NCI-H345 treated with DMSO at 0.1 percent for 48 hours (cell line): Measurements from ENCODE around the gene LRRC25.

Source experiments
- DNase-seq: peaks from one replicate; lab custom pipeline; 2025; ENCODE audit not compliant: unreplicated experiment; lab: John Stamatoyannopoulos, UW

LRRC25 gene

DNA sequence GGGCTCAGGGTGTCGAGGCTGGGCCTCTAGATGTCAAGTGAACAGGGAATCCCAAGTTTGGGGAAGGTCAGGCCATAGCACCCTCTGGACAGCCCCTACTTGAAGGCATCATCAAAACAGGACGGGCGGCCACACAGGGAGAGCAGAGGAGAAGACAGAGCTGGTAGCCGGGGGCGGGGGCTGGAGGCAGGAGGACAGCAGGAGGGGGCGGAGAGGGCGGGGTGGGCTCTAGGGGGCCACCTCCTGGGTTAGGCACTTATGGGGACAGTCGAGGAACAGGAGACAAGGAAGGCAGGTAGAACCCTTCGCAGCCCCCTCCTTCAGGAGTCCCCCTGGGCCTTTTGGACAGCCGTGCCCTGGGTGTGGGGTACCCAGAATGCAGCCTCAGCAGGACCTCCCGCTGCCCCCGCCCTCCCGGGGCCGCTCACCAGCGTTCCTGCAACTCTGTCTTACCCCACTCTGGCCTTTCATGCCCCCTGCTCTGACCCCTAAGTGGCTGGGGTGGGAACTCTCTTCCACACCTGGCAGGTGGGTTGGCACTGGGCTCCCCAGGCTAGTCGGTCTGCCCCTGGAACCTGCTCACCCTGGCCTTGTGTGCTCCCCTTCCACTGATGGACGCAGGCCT is 27.6 kb upstream of the LRRC25 start:
- no peak for DNase-seq

DNA sequence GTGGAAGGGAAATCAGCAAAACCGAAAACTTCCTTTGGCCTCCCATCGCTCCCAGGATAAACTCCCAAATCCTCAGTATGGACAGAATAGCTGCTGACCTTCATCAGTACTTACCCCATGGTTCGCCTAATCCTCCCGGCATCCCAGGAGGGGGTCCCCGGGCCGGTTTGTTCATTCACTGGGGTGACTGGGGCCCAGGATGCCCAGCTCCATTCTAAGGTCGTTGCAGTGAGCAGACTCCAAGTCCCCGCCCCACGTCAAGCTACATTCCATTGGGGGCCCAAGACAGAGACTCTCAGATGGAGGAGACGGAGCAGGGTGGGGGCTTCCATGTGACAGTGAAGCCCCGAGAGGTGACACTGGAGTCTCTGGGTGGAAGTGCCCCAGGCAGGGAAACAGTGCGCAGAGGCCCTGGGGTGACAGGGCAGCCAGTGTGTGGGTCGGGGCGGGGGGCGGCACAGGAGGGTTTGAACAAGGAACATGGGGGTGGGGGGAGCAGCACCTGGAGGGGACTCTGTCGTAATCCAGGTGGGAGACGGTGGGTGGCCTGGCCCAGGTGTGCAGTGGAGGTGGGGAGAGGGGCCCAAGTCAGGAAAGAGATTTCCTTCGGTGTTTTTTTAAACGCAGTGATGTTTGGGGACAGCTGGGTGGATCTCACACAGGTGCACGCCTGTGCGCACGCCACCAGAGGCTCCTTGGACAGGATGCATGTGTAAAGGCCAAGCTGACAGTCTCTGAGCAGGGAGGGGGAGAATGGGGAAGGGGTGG is 26.9 kb upstream of the LRRC25 start:
- DNase-seq, result no peak

DNA sequence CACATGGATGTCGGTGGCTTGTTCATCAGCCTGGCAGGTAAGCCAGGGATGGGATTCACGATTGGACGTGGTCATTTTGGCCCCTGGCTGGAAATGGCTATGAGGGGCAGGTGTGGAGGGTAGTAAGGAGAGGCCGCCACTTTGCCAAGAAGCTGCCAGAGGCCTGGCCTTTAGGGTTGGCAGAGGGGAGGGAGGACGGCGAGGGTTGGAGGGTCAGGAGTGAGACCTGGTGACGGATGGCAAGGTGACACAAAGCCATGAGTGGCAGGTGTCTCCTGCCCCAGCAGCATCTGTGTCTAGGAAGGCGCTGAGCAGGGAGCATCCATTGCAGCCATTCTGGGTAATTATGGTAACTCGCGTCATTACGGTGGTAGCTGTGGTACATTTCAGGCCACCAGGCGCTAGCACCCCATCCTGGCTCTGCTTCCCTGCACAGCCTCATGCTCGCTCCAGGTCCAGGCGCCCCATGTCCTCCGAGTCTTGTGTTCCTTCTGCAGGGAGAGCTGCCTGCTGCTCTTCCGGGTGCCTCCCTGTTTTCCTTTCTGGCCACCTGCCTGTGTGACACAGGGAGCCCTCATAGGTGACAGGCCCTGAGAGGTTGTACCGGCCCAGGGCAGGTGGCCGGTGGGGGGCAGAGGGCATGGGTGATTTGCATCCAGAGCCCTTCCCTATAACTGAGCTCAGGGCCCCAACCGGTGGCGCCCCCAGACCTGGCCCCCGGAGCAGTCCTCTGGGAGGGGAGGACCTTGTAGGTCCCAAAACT is 26.0 kb upstream of the LRRC25 start:
- DNase-seq, result no peak

DNA sequence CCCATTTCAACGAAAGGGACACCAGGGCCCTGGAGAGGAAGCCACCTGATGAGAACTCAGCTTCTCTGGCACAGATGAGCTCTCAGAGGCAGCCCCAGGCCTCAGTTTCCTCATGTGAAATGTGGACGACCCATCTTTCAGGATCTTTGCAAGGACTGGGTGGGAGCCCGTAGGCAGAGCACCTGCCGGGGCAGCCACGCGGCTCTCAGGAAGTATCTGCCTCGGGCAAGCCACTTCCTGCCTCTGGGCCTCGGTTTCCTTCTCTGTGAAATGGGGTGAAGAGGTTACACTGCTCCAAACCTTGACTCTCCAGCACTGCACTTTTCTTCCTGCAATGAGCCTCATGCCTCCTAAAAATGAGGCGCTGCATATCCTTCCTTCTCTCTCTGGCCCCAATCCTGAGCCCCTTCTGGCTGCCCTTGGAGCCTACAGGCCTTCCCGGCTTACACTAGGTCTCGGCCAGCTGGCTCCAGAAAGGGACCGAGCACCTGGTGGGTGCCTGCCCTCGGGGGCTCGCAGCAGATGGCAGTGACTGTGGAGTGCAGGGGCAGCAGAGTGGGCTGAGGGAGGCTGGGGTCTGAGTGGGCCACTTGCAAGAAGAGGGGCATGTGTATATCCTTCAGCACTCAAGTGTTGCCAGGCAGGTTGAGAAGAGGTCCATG is 25.2 kb upstream of the LRRC25 start:
- no peak for DNase-seq

DNA sequence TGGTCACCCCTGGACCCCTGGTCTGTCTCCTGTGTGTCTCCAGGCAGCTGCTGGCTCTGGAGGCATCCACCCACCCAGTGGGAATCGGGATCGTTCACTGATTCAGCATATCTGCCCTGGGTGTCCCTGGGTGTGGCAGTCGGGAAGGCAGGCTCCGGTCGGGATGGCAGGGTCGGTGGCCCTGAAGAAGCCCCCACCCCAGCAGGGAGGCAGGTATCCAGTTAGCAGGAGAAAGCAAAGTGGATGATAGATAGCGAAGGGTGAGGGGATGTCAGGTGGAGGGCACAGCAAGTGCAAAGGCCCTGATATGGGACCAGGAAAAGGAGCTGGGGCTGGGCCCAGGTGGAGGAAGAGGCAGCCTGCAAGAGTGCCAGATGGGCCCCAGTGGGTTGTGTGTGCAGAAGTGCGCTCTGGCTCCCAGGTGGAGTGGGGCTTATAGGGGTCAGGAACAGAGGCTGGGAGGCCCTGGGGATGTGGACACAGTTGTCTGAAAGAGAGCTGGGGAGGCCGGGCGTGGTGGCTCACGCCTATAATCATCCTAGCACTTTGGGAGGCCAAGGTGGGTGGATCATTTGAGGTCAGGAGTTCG is 24.0 kb upstream of the LRRC25 start:
- no peak for DNase-seq

DNA sequence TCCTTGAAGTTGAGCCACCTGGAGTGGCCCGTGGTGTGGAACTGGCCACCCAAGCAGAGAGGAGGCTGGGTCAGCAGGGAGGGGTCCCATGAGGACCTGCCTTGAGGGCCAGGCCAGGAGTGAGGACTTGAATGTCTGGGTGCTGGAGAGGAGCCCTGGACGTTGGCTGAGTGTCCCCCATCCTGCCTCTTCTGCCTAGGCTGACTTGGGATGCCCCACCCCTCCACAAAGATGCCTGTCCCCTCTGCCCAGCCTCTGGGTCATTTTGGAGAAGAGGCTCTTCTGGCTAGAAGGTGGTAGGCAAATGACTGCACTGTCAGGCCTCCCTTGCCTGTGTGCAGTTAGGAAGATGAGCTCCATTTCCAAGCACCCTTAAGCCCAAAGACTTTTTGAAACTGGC is 23.5 kb upstream of the LRRC25 start:
- DNase-seq, result no peak

DNA sequence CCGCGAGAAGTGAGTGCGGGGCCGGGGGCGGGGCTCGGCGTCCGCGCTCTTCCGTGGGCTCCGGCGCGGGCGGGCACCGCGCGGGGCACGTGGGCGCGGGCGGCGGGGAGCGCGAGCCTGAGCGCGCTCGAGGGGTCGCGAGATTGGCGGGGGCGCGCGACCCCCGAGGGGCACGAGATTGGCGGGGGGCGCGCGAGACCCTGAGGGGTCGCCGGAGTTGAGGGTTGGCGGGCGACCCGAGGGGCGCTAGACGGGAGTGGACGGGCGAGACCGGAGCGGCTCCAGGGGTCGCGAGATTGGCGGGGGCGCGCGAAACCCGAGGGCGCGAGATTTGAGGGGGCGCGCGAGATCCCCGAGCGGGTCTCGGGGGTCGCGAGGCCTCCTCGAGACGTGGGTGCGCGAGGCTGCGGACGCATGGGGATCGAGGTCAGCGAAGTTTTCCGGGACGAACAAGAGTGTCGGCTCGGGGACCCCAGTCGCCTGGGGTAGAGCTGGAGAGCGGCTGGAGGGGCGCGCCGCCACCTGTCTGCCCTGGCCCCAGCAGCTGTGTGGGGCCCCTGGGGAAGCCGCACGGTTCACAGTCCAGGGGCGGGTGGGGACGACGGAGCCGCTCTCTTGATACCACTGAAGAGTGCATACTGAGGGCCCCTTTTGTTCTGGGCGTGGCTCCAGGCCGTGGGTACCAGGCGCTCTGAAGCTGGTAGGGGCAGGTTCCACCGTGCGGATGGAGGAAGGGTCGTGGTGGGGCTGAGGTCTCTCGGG is 22.5 kb upstream of the LRRC25 start:
- DNase-seq, result no peak

DNA sequence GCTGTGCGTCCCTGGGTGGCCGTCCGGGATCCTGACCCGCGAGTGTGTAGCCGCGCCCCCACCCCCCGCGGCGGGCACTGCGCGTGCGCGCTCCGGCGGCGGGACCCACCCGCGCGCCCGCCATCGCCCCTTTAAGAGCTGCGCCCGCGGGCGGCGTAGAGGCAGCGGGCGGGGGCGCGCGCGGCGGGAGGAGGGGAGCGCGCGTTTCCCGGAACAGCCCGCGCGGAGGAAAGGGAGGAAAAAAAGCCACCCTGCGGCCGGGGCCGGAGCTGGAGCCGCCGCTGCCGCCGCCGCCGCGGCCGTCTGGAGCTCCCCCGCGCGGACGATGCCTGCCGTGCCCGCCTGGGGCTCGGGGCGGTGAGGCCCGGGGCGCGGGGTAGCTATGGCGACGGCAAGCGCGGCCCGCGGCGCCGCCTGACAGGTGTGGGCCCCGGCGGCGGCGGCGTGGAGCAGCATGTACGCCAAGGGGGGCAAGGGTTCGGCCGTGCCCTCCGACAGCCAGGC is 21.8 kb upstream of the LRRC25 start, which contains the start of gene SSBP4:
Gene SSBP4 (plus strand): TSS at position 204 of the 504 bp plus-strand sequence. CDS start 251 bp downstream, at position 455.
- DNase-seq, result peak; percentile 15

DNA sequence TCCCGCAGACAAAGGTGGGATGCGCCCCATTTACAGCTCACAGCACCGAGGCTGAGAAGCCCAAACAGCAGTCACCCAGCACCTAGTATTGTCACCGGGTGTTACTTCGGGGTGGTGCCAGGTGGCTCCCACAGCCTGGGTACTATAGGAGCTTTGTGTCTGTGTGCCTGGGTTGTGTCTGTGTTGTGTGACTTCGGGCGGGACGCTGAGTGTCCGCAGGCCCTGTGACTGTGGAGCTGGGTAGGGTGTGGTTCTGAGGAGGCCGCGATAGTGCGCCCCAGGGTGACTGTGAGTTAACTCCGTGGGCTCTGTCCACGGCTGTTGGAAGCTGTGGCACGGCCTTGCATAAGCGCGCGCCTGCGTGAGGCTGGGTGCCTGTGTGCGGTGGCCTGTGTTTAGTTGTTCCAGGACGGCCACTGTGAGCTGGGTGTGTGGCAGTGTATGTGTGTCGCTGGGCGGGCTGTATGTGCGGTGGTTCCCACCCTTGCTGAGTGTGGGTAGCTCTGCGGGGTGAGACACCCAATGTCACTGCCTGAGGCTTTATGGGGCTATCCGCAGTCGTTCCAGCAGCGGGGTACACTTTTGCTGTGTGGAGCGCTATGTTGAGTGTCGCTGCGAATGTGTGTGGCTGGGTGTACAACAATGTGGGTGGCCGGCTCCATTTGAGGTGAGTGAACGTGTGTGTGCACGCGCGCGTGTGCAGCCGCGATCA is 21.2 kb upstream of the LRRC25 start:
- DNase-seq, result no peak

DNA sequence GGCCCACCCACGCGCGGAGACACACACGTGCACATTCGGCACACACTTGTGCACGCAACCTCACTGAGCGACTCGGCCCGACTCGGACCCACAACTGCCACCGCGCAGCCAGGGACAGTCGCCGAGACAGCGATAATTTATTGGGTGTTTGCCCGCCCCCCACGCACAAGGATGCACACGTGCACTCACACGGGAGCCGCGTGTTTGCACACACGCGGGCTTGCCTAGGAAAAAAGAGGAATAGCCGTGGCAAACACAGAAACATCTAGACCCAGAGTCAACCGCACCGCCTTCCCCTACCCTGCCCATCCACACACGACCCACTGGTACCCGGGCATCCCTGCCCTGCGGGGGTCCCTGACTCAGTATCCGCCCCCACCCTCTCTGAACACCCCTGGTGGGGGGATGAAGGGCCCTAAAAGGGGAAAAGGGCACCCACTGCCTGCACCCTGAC is 20.6 kb upstream of the LRRC25 start:
- no peak for DNase-seq

DNA sequence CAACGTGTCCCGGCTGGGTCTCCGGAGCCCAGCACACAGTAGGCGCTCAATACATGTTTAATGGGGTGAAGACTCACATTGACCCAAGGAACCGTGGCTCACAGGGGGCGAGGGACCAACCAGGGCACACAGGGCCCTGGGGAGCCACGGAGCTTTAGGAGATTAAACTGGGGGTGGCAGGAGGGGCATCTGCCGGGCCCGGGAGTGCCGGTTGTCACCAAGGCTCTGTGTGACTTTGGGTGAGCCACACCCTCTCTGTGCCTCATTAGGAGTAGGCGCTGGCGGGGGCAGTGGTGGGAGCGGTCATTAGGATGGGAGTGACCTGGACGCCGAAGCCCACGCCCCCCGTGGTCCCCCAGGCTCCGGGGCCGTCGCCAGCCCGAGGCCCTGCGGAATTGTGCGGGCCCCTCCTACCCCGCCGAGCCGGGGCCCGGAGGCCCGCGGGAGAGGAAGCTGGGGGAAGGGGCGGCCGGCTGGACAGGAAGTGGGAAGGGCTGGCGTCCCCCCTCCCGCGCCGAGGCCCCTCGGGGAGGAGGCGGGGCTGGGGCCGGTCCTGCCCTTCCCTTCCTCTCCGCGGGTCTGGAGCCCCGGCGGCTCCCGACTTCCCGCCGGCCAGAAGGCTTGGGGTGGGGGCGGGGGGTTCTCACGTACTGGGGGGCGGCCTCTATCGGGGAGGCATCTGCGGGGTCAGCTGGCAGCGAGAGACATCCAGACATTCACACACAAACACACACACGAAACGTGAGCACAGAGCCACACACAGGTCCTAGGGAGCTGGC is 20.0 kb upstream of the LRRC25 start:
- DNase-seq, result no peak

DNA sequence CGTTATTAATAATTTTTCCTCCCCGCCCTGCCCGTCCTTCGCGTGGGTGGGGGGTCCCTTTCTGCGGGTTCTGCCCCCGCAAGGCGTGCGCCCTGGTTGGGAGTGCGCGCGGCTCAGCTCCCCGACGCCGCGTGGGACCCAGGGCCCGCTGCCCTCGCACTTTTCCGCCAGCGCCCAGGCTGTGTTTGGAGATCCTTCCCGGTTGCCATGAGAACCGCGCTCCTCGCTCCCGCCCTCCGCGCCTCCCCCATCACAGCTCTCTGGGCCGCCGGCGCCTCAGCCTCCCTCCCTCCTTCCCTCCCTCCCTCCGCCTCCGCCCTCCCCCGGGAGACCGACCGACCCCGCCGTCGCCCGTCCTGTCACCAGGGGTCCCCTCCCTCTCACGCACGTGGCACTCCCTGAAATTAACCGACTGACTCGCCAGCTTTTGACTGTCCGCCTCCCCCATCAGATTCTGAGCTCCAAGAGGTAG is 19.4 kb upstream of the LRRC25 start:
- peak; percentile 28 for DNase-seq

DNA sequence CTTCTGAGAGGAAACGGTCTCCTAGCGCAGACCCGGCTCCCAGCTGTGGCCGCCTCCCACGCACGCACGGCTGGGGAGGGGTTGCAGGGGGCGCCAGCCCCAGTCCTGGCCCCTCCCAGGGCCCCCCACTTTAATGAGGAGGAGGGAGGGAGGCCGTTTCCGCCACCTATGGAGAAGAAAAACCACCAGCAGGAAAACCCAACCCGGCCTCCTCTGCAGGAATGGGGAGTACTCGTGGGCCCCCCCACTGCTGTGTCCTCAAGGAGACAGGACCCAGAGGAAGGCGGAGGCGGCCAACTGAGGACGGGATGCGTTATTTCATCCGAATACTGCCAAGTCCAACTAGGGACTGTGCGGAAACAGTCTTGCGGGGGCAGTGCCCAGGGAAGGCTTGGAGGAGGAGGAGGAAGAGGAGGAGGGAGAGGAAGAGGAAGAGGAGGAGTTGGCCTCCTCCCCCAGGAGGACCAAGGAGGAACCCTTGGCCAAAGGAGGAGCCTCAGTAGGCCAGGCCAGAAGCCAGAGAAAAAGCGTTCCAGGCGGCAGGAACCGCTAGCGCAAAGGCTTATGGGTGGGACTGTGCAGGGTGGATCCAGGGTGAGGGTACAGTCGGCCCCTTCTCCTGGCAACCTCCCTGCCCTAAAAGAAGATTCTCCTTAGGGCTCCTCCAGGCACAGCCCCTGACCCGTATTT is 17.9 kb upstream of the LRRC25 start:
- DNase-seq, result no peak

DNA sequence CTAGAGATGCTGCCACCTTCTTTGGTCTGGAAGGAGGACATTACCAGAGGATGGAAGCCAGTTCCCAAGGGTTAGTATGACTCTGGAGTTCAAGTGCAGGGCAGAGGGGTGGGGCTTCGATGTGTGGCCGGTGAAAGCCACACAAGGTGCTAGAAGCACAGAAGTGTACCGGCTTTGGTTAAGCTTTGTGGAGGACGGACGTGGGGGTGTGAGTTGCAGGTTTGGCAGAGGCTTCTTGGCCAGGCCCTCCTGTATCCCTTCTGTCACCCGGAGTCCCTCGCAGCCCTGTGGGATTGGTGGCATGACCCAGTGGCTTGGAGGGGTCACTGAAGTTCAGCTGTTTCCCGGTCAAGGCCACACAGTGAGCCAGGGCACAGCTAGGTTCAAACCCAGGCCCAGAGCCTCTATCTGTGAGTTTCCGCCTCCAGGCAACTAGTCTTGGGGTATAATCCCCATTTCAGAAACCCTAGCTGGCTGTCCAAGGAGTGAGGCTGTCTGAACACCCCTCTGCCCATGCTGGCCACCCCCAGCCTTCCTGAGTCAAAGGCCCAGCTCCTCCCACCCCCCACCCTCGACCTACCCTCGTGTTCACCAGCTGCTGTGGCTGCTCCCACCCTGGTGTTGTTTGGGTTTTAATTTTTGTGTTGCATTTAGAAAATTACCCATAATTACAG is 17.2 kb upstream of the LRRC25 start:
- no peak for DNase-seq

DNA sequence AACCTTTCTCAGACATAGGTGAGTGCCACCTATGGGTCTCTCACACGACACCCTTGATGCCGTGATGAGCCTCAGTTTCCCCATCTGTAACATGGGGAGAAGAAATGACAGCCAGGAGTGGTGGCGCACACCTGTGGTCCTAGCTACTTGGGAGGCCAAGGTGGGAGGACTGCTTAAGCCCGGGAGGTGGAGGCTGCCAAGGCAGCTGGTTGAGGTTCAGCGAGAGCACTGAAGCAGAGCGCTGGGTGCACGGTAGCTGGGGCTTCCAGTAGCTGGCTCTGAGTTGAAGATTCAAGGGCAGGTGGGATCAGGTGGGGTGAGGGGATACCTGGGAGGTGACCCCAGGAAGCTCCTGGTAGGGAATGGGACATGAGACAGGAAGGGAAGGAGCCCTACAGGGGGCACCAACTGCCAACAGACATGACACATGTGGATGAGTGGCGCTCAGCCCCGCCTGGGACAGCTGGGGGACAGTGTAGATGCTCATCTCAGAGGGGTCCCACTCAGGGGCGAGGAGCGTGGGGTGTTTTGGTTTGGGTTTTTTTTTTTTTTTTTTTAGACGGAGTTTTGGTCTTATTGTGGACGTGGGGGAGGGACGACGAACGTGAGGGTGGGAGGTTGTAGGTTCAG is 15.3 kb upstream of the LRRC25 start:
- no peak for DNase-seq

DNA sequence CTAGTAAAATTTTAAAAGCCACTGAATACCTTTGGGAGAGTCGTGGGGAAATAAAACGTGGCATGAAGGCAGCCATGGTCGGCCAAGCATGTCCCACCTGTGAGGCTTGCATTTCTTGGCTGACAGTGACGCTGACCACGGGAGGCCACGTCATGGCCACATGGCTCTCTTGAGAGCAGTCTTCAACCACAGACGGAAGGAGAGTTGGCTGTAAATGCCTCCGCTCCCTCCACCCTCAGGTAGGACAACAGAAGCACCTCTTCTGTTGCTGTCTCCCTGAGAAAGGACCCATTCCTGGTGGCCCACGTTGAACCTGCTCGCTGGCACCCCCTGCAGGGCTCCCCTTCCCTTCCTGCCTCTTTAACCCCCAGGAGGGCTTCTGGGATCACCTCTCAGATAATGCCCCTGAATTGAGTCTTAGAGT is 10.6 kb upstream of the LRRC25 start:
- DNase-seq, result no peak

DNA sequence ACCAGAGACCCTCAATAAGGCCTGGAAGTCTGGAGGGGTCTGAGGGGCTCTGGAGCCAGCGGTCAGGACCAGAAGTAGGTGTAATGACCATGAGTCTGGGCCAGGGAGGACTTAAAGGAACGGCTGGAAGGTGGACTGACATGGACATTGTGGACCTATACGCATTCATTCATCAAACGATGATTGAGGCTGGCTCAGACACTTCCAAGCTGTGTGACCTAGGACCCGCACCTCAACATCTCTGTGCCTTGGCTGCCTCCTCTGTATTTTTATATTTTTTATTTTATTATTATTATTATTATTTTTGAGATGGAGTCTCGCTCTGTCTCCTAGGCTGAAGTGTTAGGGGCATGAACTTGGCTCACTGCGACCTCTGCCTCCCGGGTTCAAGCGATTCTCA is 9.3 kb upstream of the LRRC25 start:
- no peak for DNase-seq
